GM12878 (cell line): ENCODE data around the gene DDIT4. TPM values are rescaled to one million over a fixed set of nuclear protein-coding genes. Genes with fewer than 3 reads are reported as not detected.

Experiments used
- CBX3 ChIP-seq: fragments of 200-600 bp; sonication (generic); IDR thresholded peaks from 2 replicates; pipeline ENCODE4 v1.6.1; 2016; ENCODE audit warnings: low read depth, borderline replicate concordance
- CHD2 ChIP-seq: IDR thresholded peaks from 2 replicates; pipeline ENCODE4 v1.6.1; 2011; ENCODE audit warnings: low read depth, low read length, improper control_type of control experiment, borderline replicate concordance
- DPF2 ChIP-seq: fragments of 450-650 bp; IDR thresholded peaks from 2 replicates; pipeline ENCODE4 v1.6.1; 2017; ENCODE audit warnings: mild to moderate bottlenecking
- ETV6 ChIP-seq, 2 experiments: fragments of 450-650 bp in 1 of 2; IDR thresholded peaks in 1 of 2; conservative IDR thresholded peaks in 1 of 2; 2 replicates each; pipeline ENCODE4 v1.6.1; 2014; ENCODE audit warnings: antibody characterized with exemption in 1 of 2, borderline replicate concordance in 1 of 2, low read depth in 1 of 2, mild to moderate bottlenecking in 1 of 2, moderate library complexity in 1 of 2
- GATAD2B ChIP-seq: fragments of 450-650 bp; conservative IDR thresholded peaks from 2 replicates; pipeline ENCODE4 v1.6.1; 2017; ENCODE audit warnings: low read depth, mild to moderate bottlenecking, moderate library complexity
- HDAC2 ChIP-seq: fragments of 200-600 bp; sonication (generic); IDR thresholded peaks from 2 replicates; pipeline ENCODE4 v1.6.1; 2017
- HDGF ChIP-seq: fragments of 450-650 bp; IDR thresholded peaks from 2 replicates; pipeline ENCODE4 v1.6.1; 2016; ENCODE audit warnings: antibody characterized with exemption
- IKZF2 ChIP-seq, 2 experiments: fragments of 450-650 bp; IDR thresholded peaks; 2 replicates each; pipeline ENCODE4 v1.6.1; 2017; ENCODE audit warnings: mild to moderate bottlenecking in 2 of 2, moderate library complexity in 2 of 2
- IRF5 ChIP-seq: fragments of 450-650 bp; IDR thresholded peaks from 2 replicates; pipeline ENCODE4 v1.6.1; 2017; ENCODE audit warnings: borderline replicate concordance
- KLF5 ChIP-seq: fragments of 450-650 bp; IDR thresholded peaks from 2 replicates; pipeline ENCODE4 v1.6.1; 2014; ENCODE audit warnings: mild to moderate bottlenecking; ENCODE audit not compliant: partially characterized antibody
- NFIC ChIP-seq: IDR thresholded peaks from 2 replicates; pipeline ENCODE4 v1.6.1; 2012; ENCODE audit warnings: low read depth, mild to moderate bottlenecking, inconsistent platforms, low read length, moderate library complexity
- NR2C1 ChIP-seq: fragments of 450-650 bp; IDR thresholded peaks from 2 replicates; pipeline ENCODE4 v1.6.1; 2017; ENCODE audit warnings: antibody characterized with exemption, mild to moderate bottlenecking, moderate library complexity
- NR2F1 ChIP-seq: fragments of 450-650 bp; conservative IDR thresholded peaks from 2 replicates; pipeline ENCODE4 v1.6.1; 2017; ENCODE audit warnings: mild to moderate bottlenecking
- POLR2AphosphoS5 ChIP-seq: IDR thresholded peaks from 2 replicates; pipeline ENCODE4 v1.6.1; 2011; ENCODE audit warnings: mild to moderate bottlenecking, low read length, inconsistent platforms
- RAD51 ChIP-seq: fragments of 450-650 bp; IDR thresholded peaks from 2 replicates; pipeline ENCODE4 v1.6.1; 2016; ENCODE audit warnings: moderate library complexity, mild to moderate bottlenecking, inconsistent platforms
- RB1 ChIP-seq: fragments of 450-650 bp; formaldehyde crosslinking; IDR thresholded peaks from 2 replicates; pipeline ENCODE4 v1.6.1; 2017; ENCODE audit warnings: mild to moderate bottlenecking, borderline replicate concordance
- SP1 ChIP-seq: IDR thresholded peaks from one replicate; pipeline ENCODE4 v1.6.1; 2011; ENCODE audit warnings: low read depth, low read length
- SREBF1 ChIP-seq: IDR thresholded peaks from 2 replicates; pipeline ENCODE4 v1.6.1; 2012; ENCODE audit warnings: mild to moderate bottlenecking, low read length
- TARDBP ChIP-seq: IDR thresholded peaks from 2 replicates; pipeline ENCODE4 v1.6.1; 2016; ENCODE audit warnings: borderline replicate concordance
- TCF3 ChIP-seq: IDR thresholded peaks from 2 replicates; pipeline ENCODE4 v1.6.1; 2012; ENCODE audit warnings: low read depth, mild to moderate bottlenecking, low read length, borderline replicate concordance; ENCODE audit not compliant: insufficient read depth
- YBX1 ChIP-seq: fragments of 450-650 bp; IDR thresholded peaks from 2 replicates; pipeline ENCODE4 v1.6.1; 2016; ENCODE audit warnings: antibody characterized with exemption
- ZBTB40 ChIP-seq: fragments of 450-650 bp; IDR thresholded peaks from 2 replicates; pipeline ENCODE4 v1.6.1; 2016; ENCODE audit warnings: mild to moderate bottlenecking, moderate library complexity, borderline replicate concordance
- polyA plus RNA-seq, 11 experiments: library from polyadenylated mRNA; depleted of rRNA in 4 of 11; unstranded in 6 of 11; stranded (reverse) in 5 of 11; fragments of >200 nt; fragmentation: Nextera tagmentation in 4 of 11; fragmentation: Illumina TruSeq in 1 of 11; extraction: Ambion mirVana in 4 of 11; extraction: Trizol in 1 of 11; gene quantifications; 1 replicate in 1 of 11; 2 replicates in 10 of 11; pipeline versions ENCODE4 v1.2.1 to v1.2.3, GENCODE V29; 2011 to 2016; ENCODE audit warnings: inconsistent platforms in 2 of 11, missing spikeins in 2 of 11, low read depth in 1 of 11
- total RNA-seq, 4 experiments: library from RNA; depleted of rRNA in 3 of 4; stranded (reverse); fragments of >200 nt in 3 of 4; fragmentation: Illumina TruSeq in 1 of 4; extraction: Trizol in 1 of 4; gene quantifications; 2 replicates each; pipeline versions ENCODE4 v1.2.1 to v1.2.3, GENCODE V29; 2013 to 2021
- TF ChIP-seq, protein P1 (sequence below): IDR thresholded peaks from 2 replicates; pipeline ENCODE4 v1.6.1; 2012; ENCODE audit warnings: low read depth, low read length, improper control_type of control experiment
- TF ChIP-seq, protein P2 (sequence below): IDR thresholded peaks from 2 replicates; pipeline ENCODE4 v1.6.1; 2011; ENCODE audit warnings: low read depth, mild to moderate bottlenecking, low read length, moderate library complexity, borderline replicate concordance; ENCODE audit errors: extremely low read depth
- TF ChIP-seq, protein P3 (sequence below): fragments of 450-650 bp; IDR thresholded peaks from 2 replicates; pipeline ENCODE4 v1.6.1; 2016; ENCODE audit warnings: mild to moderate bottlenecking

Gene DDIT4
- total and polyA plus RNA-seq, 10 of the 15 experiments (the other 5 are each of a cell fraction or from before 2014, with no cell fraction given), result 2.1 to 277 (median 183) TPM

GRCh38 chr10:72319416-72320254 is 45.9 kb downstream of the DDIT4 start (continued):
- TF ChIP-seq CBX3, result no peak
- no peak for TF ChIP-seq IRF5
- no peak for TF ChIP-seq ETV6 (conservative IDR thresholded peaks at IDR 0.05 in 1 of 2, IDR thresholded peaks at IDR 0.05 in 1 of 2; ENCODE audit: borderline replicate concordance in 1 of 2, low read depth in 1 of 2)
- TF ChIP-seq NFIC, result no peak
- peak; percentile 94 for TF ChIP-seq TCF3
- peak; percentile 49; the same call in 1 of the 2 replicates for TF ChIP-seq RB1
- TF ChIP-seq SP1, result peak; percentile 62
- TF ChIP-seq HDAC2, result no peak
- peak; percentile 48 for TF ChIP-seq KLF5
- TF ChIP-seq, protein P1, sequence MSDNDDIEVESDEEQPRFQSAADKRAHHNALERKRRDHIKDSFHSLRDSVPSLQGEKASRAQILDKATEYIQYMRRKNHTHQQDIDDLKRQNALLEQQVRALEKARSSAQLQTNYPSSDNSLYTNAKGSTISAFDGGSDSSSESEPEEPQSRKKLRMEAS, result peak; percentile 36; the same call in 1 of the 2 replicates
- peak; percentile 77 for TF ChIP-seq CHD2
- TF ChIP-seq SREBF1, result no peak
- TF ChIP-seq, protein P2, sequence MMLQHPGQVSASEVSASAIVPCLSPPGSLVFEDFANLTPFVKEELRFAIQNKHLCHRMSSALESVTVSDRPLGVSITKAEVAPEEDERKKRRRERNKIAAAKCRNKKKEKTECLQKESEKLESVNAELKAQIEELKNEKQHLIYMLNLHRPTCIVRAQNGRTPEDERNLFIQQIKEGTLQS, result no peak
- TF ChIP-seq ZBTB40, result no peak
- TF ChIP-seq TARDBP, result no peak
- peak; percentile 74 for TF ChIP-seq HDGF
- TF ChIP-seq POLR2AphosphoS5, result no peak
- peak; percentile 97 for TF ChIP-seq DPF2
- peak; percentile 75 for TF ChIP-seq NR2F1
- peak in 1 of 2 experiments; percentile 61 for TF ChIP-seq IKZF2 (IDR thresholded peaks at IDR 0.05)
- TF ChIP-seq, protein P3, sequence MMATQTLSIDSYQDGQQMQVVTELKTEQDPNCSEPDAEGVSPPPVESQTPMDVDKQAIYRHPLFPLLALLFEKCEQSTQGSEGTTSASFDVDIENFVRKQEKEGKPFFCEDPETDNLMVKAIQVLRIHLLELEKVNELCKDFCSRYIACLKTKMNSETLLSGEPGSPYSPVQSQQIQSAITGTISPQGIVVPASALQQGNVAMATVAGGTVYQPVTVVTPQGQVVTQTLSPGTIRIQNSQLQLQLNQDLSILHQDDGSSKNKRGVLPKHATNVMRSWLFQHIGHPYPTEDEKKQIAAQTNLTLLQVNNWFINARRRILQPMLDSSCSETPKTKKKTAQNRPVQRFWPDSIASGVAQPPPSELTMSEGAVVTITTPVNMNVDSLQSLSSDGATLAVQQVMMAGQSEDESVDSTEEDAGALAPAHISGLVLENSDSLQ, result peak; percentile 35
- no peak for TF ChIP-seq NR2C1
- TF ChIP-seq YBX1, result no peak
- TF ChIP-seq RAD51, result no peak; the same call in 1 of the 2 replicates
- peak; percentile 99 for TF ChIP-seq GATAD2B
